Measurements from ENCODE around the gene SLC6A6. TPM values are rescaled to one million over a fixed set of nuclear protein-coding genes. Genes with fewer than 3 reads are reported as not detected.

SLC6A6 gene
- total RNA-seq, 1 experiment from 2014 or later, result 72.6 TPM

- WGBS (ENCODE audit: extremely low coverage, insufficient read length, low lambda C conversion rate), result no CpG with 5 or more reads among the region's 14 CpGs
Measured at GRCh38 chr3:14431917-14432834, 29.8 kb downstream of the SLC6A6 start.

More at GRCh38 chr3:14431917-14432834, 29.8 kb downstream of the SLC6A6 start:
- peaks cover 3% of the 10 kb centered on the region for H3K23me2 ChIP-seq (ENCODE audit: insufficient read length, low read depth, low read length, poor library complexity, severe bottlenecking)
- no peaks in the 10 kb centered on the region for H3K27me3 ChIP-seq (ENCODE audit: insufficient read depth, low read length)
- no peak overlapping the region for H4K91ac ChIP-seq (ENCODE audit: insufficient read length, low read depth, low read length)
- no peak for TF ChIP-seq CTCF (conservative IDR thresholded peaks at IDR 0.05)
- H4K8ac ChIP-seq (replicated peaks; ENCODE audit: insufficient read length, low read depth, low read length), result no peak overlapping the region
- no peak overlapping the region for H3K9ac ChIP-seq (ENCODE audit: extremely low read depth, insufficient read length, low read length)
- H3K14ac ChIP-seq (ENCODE audit: insufficient read depth, low read length), result no peak overlapping the region
- no peak overlapping the region for H3K56ac ChIP-seq (ENCODE audit: insufficient read length, low read depth, low read length)
- peaks cover 3% of the 10 kb centered on the region; the same call in 1 of the 2 replicates for H3K4me1 ChIP-seq (ENCODE audit: insufficient read depth, low read length)
- no peak overlapping the region for H2BK12ac ChIP-seq (ENCODE audit: insufficient read length, low read depth, low read length)
- H3K18ac ChIP-seq (ENCODE audit: insufficient read length, low read depth, low read length), result no peak overlapping the region
- no peak overlapping the region for H2BK15ac ChIP-seq (ENCODE audit: low read depth, low read length)
- Mint-ChIP-seq H3K36me3 (ENCODE audit: insufficient read depth in 1 of 3, low read depth in 3 of 3) (no peaks in the 10 kb centered on the region; a peak in 2 of 7 replicates), H3K4me3 (no peak overlapping the region), H3K27ac (peak overlapping the region; percentile 21 to 73 (median 50); a peak in 4 of 7 replicates), H3K4me1 (peaks cover 28 to 39% of the 10 kb centered on the region in 2 experiments), H3K27me3 (ENCODE audit: low read depth) (no peaks in the 10 kb centered on the region; the same call in 1 of the 2 replicates), H3K9me3 (no peaks in the 10 kb centered on the region)
- H4K20me1 ChIP-seq (ENCODE audit: control insufficient read depth, insufficient read depth, insufficient read length), result no peaks in the 10 kb centered on the region
- no peak overlapping the region for H2AK5ac ChIP-seq (ENCODE audit: insufficient read length, low read length)
- H3K4me2 ChIP-seq (ENCODE audit: insufficient read depth, insufficient read length, low read length), result no peak overlapping the region
- no peaks in the 10 kb centered on the region; the same call in 1 of the 2 replicates for H3K79me2 ChIP-seq (ENCODE audit: insufficient read depth, low read length)
- no peak overlapping the region for H2BK5ac ChIP-seq (ENCODE audit: insufficient read length, low read length)
- H3K9me3 ChIP-seq (ENCODE audit: control insufficient read depth, low read depth, low read length), result no peaks in the 10 kb centered on the region
- H3K23ac ChIP-seq (ENCODE audit: insufficient read length, low read depth, low read length), result no peak overlapping the region
- H3K27ac ChIP-seq (ENCODE audit: insufficient read length, low read depth, low read length), result no peak overlapping the region
- no peak overlapping the region for H2AFZ ChIP-seq (ENCODE audit: low read length)
- no peak overlapping the region for H3K4ac ChIP-seq (ENCODE audit: low read depth, low read length)
- no peak overlapping the region for H3T11ph ChIP-seq (ENCODE audit: low read length)
- no peak overlapping the region for H4K5ac ChIP-seq (ENCODE audit: insufficient read length, low read depth, low read length)
- no peak overlapping the region for H2BK120ac ChIP-seq (ENCODE audit: low read depth, low read length, poor library complexity, severe bottlenecking)
- no peak overlapping the region for H2BK20ac ChIP-seq (ENCODE audit: low read depth, low read length, poor library complexity, severe bottlenecking)
- peak; percentile 81 for DNase-seq
- H3K79me1 ChIP-seq (ENCODE audit: insufficient read depth, low read depth, low read length, poor library complexity, severe bottlenecking), result peaks cover 10% of the 10 kb centered on the region

Measured in H9 (cell line).